NCI-H345 (cell line): Measurements from ENCODE around the gene MRPL37.

Experiments
- DNase-seq: peaks from one replicate; lab custom pipeline; 2025; lab: John Stamatoyannopoulos, UW

The MRPL37 gene

DNA sequence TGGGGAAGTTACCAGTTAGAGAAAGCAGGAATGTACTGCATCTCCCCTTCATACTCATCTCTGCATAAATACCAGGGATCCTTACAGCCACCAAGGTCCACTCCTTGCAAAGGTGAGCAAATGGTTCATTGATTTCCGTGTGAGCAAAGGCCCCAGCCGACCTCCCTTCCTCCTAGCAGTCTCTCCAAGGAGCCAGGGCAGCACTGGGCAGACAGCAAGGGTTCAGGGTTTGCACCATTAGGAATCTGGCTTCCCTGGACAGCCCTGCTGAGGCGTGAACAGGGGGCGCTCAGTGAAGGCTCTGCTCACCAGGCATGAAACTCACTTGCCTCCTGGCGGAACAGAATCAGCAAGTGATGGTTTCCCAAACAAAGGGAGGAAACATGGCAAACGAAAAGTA is 65.7 kb downstream of the MRPL37 start:
- DNase-seq = no peak

DNA sequence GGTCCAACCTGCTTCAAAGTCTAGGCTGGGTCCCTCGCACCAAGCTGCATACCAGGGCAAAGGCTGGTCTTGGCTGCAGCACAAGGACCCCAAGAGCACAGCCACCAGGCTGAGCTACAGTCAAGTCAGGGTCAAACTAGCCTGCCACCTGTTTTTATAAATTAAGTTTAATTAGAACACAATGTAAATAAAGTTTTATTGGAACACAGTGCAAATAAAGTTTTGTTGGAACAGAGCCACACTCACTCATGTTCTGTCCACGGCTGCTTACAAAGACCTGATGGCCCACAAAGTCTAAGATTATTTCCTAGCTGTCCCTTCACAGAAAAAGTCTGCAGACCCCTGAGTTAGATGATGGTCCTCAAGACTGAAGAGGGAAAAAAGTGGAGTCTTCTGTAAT is 66.2 kb downstream of the MRPL37 start:
- no peak for DNase-seq

DNA sequence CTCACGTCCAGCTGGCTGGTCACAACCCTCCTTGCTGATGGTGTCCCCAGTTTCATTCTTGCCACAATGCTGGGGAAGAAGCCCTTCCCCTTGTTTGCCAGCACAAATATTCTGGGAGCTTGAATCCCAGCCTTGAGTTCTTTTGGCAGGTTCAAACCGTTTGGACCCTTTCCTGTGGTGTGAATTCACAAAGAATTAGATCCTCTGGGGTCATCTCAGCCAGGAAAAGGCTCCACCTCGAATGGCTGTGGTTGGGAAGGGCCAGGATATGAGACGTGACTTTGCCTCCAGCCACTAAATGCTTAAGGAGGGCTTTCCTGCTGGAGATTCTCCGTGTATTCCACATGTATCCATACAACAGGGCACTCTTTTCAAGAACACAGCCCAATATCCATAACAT is 66.9 kb downstream of the MRPL37 start:
- no peak for DNase-seq
